GM19452 (cell line): ENCODE measurements around the gene MDM4.

Experiments used
- ATAC-seq: cut with Tn5 transposase; IDR thresholded peaks from one replicate; pipeline ENCODE4 v1.9.1; 2021; ENCODE audit not compliant: unreplicated experiment

Gene MDM4

GRCh38 chr1:204602871-204603542, 86.8 kb downstream of the MDM4 start:
- no peak for ATAC-seq

GRCh38 chr1:204605791-204606190, 89.6 kb downstream of the MDM4 start:
- ATAC-seq = no peak
